ENCODE data around the gene ZC3H12A. TPM values are rescaled to one million over a fixed set of nuclear protein-coding genes. Genes with fewer than 3 reads are reported as not detected.

ZC3H12A gene
- total RNA-seq, 1 experiment from 2014 or later: 6.7 TPM

DNA sequence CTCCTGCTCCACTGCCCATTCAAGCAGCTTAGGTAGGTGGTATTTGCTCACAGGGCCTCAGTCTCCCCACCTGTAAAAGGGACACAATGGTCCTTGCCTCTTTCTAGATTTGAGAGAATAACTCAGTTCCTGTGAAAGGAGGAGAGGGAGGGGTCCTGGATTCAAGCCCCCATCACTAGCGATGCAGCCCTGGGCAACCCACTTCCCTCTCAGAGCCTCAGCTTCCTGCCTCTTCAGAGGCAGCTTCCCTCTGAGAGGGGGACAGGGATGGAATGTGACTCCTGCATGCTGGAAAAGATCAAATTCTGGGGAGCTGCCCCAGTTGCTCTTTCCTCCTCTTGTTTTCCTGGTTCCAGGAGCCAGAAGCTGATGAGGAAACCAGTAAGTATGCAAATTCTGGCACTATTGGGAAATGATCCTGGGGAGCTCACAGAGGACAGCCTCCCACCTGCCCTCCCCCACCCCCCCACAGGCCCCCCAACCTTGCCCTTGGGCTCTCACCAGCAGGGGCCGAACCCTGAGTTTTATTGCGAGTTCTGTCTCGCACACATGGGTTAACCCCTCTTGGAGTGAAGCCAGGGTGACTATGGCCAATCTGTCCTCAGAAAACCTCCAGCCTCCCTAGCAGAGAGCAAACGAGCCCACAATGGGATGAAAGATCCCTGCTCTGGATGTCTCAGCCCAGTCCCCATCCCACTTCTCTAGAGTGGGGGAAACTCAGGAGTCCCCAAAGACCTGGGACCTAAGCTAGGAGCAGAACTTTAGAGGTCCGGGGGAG lies 11.7 kb downstream of the ZC3H12A start:
- no peak overlapping the region for H3K27ac ChIP-seq (ENCODE audit: insufficient read length, low read depth, low read length)
- no peak overlapping the region for H4K91ac ChIP-seq (ENCODE audit: insufficient read length, low read depth, low read length)
- H3K27me3 ChIP-seq (ENCODE audit: insufficient read depth, low read length): no peaks in the 10 kb centered on the region
- no peak overlapping the region for H2BK12ac ChIP-seq (ENCODE audit: insufficient read length, low read depth, low read length)
- no peak overlapping the region for H3K14ac ChIP-seq (ENCODE audit: insufficient read depth, low read length)
- no peak overlapping the region for H3K4me3 Mint-ChIP-seq
- no peaks in the 10 kb centered on the region for H3K79me1 ChIP-seq (ENCODE audit: insufficient read depth, low read depth, low read length, poor library complexity, severe bottlenecking)
- H3K9me3 ChIP-seq (ENCODE audit: control insufficient read depth, low read depth, low read length): no peaks in the 10 kb centered on the region
- no peak overlapping the region for H2AK5ac ChIP-seq (ENCODE audit: insufficient read length, low read length)
- WGBS (ENCODE audit: extremely low coverage, insufficient read length, low lambda C conversion rate): no CpG with 5 or more reads among the region's 6 CpGs
- H3K23me2 ChIP-seq (ENCODE audit: insufficient read length, low read depth, low read length, poor library complexity, severe bottlenecking): no peaks in the 10 kb centered on the region
- no peak overlapping the region for H2BK20ac ChIP-seq (ENCODE audit: low read depth, low read length, poor library complexity, severe bottlenecking)
- no peaks in the 10 kb centered on the region for H3K79me2 ChIP-seq (ENCODE audit: insufficient read depth, low read length)
- no peak overlapping the region for H3K27ac Mint-ChIP-seq
- H3K36me3 Mint-ChIP-seq (ENCODE audit: insufficient read depth in 1 of 3, low read depth in 3 of 3): peaks cover 6 to 29% (median 20%) of the 10 kb centered on the region in 3 experiments; a peak in 6 of 7 replicates
- H3K27me3 Mint-ChIP-seq (ENCODE audit: low read depth): no peaks in the 10 kb centered on the region; the same call in 1 of the 2 replicates
- H2AFZ ChIP-seq (ENCODE audit: low read length): no peak overlapping the region
- no peak overlapping the region for H2BK5ac ChIP-seq (ENCODE audit: insufficient read length, low read length)
- H3T11ph ChIP-seq (ENCODE audit: low read length): no peak overlapping the region
- no peak overlapping the region for H2BK120ac ChIP-seq (ENCODE audit: low read depth, low read length, poor library complexity, severe bottlenecking)
- H4K20me1 ChIP-seq (ENCODE audit: control insufficient read depth, insufficient read depth, insufficient read length): no peaks in the 10 kb centered on the region
- no peak overlapping the region for H3K23ac ChIP-seq (ENCODE audit: insufficient read length, low read depth, low read length)
- peaks cover 4 to 13% of the 10 kb centered on the region in 2 experiments; a peak in 3 of 4 replicates for H3K4me1 Mint-ChIP-seq
- H3K4me2 ChIP-seq (ENCODE audit: insufficient read depth, insufficient read length, low read length): no peak overlapping the region
- no peak overlapping the region for H3K56ac ChIP-seq (ENCODE audit: insufficient read length, low read depth, low read length)
- no peaks in the 10 kb centered on the region for H3K9me3 Mint-ChIP-seq
- H4K8ac ChIP-seq (replicated peaks; ENCODE audit: insufficient read length, low read depth, low read length): no peak overlapping the region
- H4K5ac ChIP-seq (ENCODE audit: insufficient read length, low read depth, low read length): no peak overlapping the region
- H3K18ac ChIP-seq (ENCODE audit: insufficient read length, low read depth, low read length): no peak overlapping the region
- no peak overlapping the region for H2BK15ac ChIP-seq (ENCODE audit: low read depth, low read length)
- H3K9ac ChIP-seq (ENCODE audit: extremely low read depth, insufficient read length, low read length): no peak overlapping the region
- no peak for DNase-seq
- no peak overlapping the region for H3K4ac ChIP-seq (ENCODE audit: low read depth, low read length)
- no peaks in the 10 kb centered on the region for H3K4me1 ChIP-seq (ENCODE audit: insufficient read depth, low read length)
- TF ChIP-seq, protein P1, sequence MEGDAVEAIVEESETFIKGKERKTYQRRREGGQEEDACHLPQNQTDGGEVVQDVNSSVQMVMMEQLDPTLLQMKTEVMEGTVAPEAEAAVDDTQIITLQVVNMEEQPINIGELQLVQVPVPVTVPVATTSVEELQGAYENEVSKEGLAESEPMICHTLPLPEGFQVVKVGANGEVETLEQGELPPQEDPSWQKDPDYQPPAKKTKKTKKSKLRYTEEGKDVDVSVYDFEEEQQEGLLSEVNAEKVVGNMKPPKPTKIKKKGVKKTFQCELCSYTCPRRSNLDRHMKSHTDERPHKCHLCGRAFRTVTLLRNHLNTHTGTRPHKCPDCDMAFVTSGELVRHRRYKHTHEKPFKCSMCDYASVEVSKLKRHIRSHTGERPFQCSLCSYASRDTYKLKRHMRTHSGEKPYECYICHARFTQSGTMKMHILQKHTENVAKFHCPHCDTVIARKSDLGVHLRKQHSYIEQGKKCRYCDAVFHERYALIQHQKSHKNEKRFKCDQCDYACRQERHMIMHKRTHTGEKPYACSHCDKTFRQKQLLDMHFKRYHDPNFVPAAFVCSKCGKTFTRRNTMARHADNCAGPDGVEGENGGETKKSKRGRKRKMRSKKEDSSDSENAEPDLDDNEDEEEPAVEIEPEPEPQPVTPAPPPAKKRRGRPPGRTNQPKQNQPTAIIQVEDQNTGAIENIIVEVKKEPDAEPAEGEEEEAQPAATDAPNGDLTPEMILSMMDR (conservative IDR thresholded peaks at IDR 0.05): no peak

All from H9 (cell line).